Transverse colon (tissue), 4 donors: ENCODE measurements around the gene PBX3. TPM values are rescaled to one million over a fixed set of nuclear protein-coding genes. Genes with fewer than 3 reads are reported as not detected.

Experiments
- DNase-seq: peaks from one replicate; pipeline ENCODE4 v3.0.0-alpha.2; 2019
- H3K27ac ChIP-seq, 4 donors: fragments of 200-600 bp; sonication (generic); 2 replicates each; pipeline ENCODE4 v1.5.1; 2016 to 2018; ENCODE audit warnings: inconsistent platforms in 4 of 4
- H3K27me3 ChIP-seq: fragments of 200-600 bp; sonication (generic); 2 replicates; pipeline ENCODE4 v1.5.1; 2017; ENCODE audit warnings: inconsistent platforms
- H3K36me3 ChIP-seq, 4 donors: fragments of 200-600 bp; sonication (generic); 2 replicates each; pipeline ENCODE4 v1.5.1; 2017 to 2019; ENCODE audit warnings: inconsistent platforms in 4 of 4
- H3K4me1 ChIP-seq, 4 donors: fragments of 200-600 bp; sonication (generic); 2 replicates each; pipeline ENCODE4 v1.5.1; 2017 to 2020; ENCODE audit warnings: inconsistent platforms in 4 of 4
- H3K4me3 ChIP-seq, 4 donors: fragments of 200-600 bp; sonication (generic); 1 replicate in 1 of 4; 2 replicates in 3 of 4; pipeline versions ENCODE4 v1.5.1 to v1.6.1; 2017 to 2019; ENCODE audit warnings: inconsistent platforms in 4 of 4
- H3K9me3 ChIP-seq, 2 donors: fragments of 200-600 bp; sonication (generic); 2 replicates each; pipeline ENCODE4 v1.5.1; 2017 to 2019; ENCODE audit warnings: inconsistent platforms in 2 of 2
- EP300 ChIP-seq: sonication (generic); formaldehyde crosslinking; IDR thresholded peaks from one replicate; pipeline ENCODE4 v1.6.1; 2017; ENCODE audit warnings: antibody characterized with exemption, low read depth
- POLR2A ChIP-seq: fragments of 450-650 bp; IDR thresholded peaks from one replicate; pipeline ENCODE4 v1.6.1; 2016; ENCODE audit warnings: antibody characterized with exemption, mild to moderate bottlenecking, moderate library complexity
- POLR2AphosphoS5 ChIP-seq, 3 donors: sonication (generic); formaldehyde crosslinking; IDR thresholded peaks; one replicate each; pipeline ENCODE4 v1.6.1; 2016; ENCODE audit warnings: antibody characterized with exemption in 3 of 3
- WGBS, 2 donors: methylation state at CpG; one replicate each; pipeline ENCODE4 v1.1.5; 2018; ENCODE audit warnings: low coverage in 1 of 2; 5-methylcytosine and 5-hydroxymethylcytosine counted together
- in situ Hi-C, 4 donors: fragments of 200-750 bp; cut with MboI; loops; one replicate each; pipeline versions ENCODE4 v1.15.0 to v1.15.1; 2017; ENCODE audit warnings: low sequenced_read_pairs in 3 of 4, low pct_ligation_motif_present in 1 of 4, low pct_unique_long_range_greater_than_20kb in 1 of 4
- intact Hi-C: fragments of 100-400 bp; cut with DNase I; formaldehyde crosslinking; loops from one replicate; pipeline ENCODE4 v1.15.1; 2023; ENCODE audit warnings: low total_unique reads
- total RNA-seq, 4 donors: library from RNA; depleted of rRNA; stranded (reverse); fragments of >200 nt; gene quantifications; one replicate each; pipeline ENCODE4 v1.1.0, GENCODE V29; 2016
- TF ChIP-seq, protein P1 (sequence below), 5 experiments: fragments of 200-600 bp in 3 of 5; fragments of 450-650 bp in 2 of 5; sonication (generic) in 3 of 5; IDR thresholded peaks; 1 replicate in 2 of 5; 2 replicates in 3 of 5; pipeline ENCODE4 v1.5.1; 2016 to 2017; ENCODE audit warnings: antibody characterized with exemption in 5 of 5, inconsistent platforms in 3 of 5, mild to moderate bottlenecking in 2 of 5, moderate library complexity in 1 of 5

PBX3 gene
- total RNA-seq, 4 donors from 2014 or later, result 16.4 to 70.3 (median 20.4) TPM

DNA sequence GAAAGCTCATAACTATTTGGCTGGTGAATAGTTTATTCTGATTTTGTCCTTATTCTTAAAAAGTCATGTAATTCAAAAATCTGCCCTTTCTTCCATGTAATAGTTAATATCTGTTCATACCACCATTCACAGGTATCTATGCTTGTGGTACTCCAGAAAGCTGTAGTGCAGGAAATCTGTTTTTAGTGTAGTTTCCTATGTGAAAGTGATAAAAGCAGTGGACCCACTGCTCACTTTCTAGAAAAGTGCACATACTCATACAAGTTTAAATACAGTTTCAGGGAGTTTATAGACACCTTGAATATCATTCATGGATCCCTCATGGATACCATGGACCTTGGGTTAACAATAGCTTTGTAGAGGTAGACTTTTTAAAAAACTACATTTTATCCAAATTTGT, 20.2 kb downstream of the PBX3 start:
- no peaks in the 10 kb centered on the region for H3K9me3 ChIP-seq
- DNase-seq, result no peak
- TF ChIP-seq EP300, result no peak
- TF ChIP-seq POLR2A, result no peak
- TF ChIP-seq, protein P1, sequence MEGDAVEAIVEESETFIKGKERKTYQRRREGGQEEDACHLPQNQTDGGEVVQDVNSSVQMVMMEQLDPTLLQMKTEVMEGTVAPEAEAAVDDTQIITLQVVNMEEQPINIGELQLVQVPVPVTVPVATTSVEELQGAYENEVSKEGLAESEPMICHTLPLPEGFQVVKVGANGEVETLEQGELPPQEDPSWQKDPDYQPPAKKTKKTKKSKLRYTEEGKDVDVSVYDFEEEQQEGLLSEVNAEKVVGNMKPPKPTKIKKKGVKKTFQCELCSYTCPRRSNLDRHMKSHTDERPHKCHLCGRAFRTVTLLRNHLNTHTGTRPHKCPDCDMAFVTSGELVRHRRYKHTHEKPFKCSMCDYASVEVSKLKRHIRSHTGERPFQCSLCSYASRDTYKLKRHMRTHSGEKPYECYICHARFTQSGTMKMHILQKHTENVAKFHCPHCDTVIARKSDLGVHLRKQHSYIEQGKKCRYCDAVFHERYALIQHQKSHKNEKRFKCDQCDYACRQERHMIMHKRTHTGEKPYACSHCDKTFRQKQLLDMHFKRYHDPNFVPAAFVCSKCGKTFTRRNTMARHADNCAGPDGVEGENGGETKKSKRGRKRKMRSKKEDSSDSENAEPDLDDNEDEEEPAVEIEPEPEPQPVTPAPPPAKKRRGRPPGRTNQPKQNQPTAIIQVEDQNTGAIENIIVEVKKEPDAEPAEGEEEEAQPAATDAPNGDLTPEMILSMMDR (IDR thresholded peaks at IDR 0.05), result no peak
- TF ChIP-seq POLR2AphosphoS5 (IDR thresholded peaks at IDR 0.05), result no peak
- in situ Hi-C loops (no loop called here), intact Hi-C loops (no loop called here)
- no peaks in the 10 kb centered on the region for H3K36me3 ChIP-seq
- H3K27me3 ChIP-seq, result no peaks in the 10 kb centered on the region
- no peak overlapping the region for H3K4me3 ChIP-seq
- H3K27ac ChIP-seq, result no peak overlapping the region
- peaks cover 0 to 25% (median 14%) of the 10 kb centered on the region in 4 donors for H3K4me1 ChIP-seq

DNA sequence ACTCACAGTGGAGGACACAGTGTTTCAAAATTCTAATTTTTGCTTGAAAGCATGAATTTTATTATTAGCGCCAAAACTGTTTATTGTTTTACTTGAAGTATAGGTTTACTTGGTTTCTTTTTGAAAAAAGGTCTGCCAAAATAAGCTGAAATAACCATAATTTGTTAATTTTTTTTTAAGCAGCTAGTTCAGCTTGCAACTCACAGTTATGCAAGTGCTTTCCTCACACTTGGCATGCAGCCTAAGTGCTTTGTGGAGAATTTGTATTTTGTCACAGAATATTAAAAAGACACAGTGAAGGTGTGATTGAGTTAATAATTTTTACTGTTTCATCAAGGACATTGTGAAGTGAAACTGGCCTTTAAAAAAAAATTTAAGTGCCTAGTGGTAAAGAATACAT, 21.6 kb downstream of the PBX3 start:
- DNase-seq, result no peak
- no peak overlapping the region for H3K27ac ChIP-seq
- no peaks in the 10 kb centered on the region for H3K27me3 ChIP-seq
- no peak overlapping the region for H3K4me3 ChIP-seq
- in situ Hi-C loops, result no loop called here
- no peaks in the 10 kb centered on the region for H3K9me3 ChIP-seq
- H3K4me1 ChIP-seq, result peaks cover 0 to 13% (median 4%) of the 10 kb centered on the region in 4 donors
- WGBS, 2 donors, result 95 to 100% methylated on average over 1 of the region's 1 CpG
- no peak for TF ChIP-seq POLR2AphosphoS5 (IDR thresholded peaks at IDR 0.05)
- no peak for TF ChIP-seq EP300
- no peak for TF ChIP-seq POLR2A
- TF ChIP-seq, protein P1 (IDR thresholded peaks at IDR 0.05), result no peak
- H3K36me3 ChIP-seq, result no peaks in the 10 kb centered on the region
- intact Hi-C loops, result no loop called here

GRCh38 chr9:125771037-125771436, 23.9 kb downstream of the PBX3 start:
- H3K9me3 ChIP-seq, result peaks cover 0 to 3% of the 10 kb centered on the region in 2 donors
- H3K4me1 ChIP-seq, result peaks cover 0 to 7% (median 2%) of the 10 kb centered on the region in 4 donors
- no peaks in the 10 kb centered on the region for H3K27me3 ChIP-seq
- intact Hi-C loops, result no loop called here
- no peak for DNase-seq
- no peak overlapping the region for H3K4me3 ChIP-seq
- TF ChIP-seq POLR2A (no peak), POLR2AphosphoS5 (IDR thresholded peaks at IDR 0.05) (no peak), EP300 (no peak)
- TF ChIP-seq, protein P1 (IDR thresholded peaks at IDR 0.05), result no peak
- no peak overlapping the region for H3K27ac ChIP-seq
- H3K36me3 ChIP-seq, result no peaks in the 10 kb centered on the region
- in situ Hi-C loops, result no loop called here

DNA sequence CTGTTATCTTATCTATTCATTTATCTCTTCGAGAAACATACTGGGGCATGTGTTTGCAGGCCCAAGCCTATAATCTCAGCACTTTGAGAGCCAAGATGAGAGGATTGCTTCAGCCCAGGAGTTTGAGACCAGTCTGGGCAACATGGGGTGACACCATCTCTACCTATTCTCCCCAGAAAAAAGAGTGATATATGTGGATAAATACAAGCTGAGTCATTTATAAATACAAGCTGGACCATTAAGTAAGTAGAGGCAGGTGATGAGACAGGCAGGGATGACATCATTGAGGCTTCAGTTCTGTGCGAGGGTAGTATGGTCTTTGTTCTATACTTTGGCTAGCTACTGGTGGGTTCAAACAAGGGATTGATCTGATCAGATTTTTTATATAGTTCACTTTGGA, 25.6 kb downstream of the PBX3 start:
- H3K36me3 ChIP-seq, result no peaks in the 10 kb centered on the region
- TF ChIP-seq, protein P1 (IDR thresholded peaks at IDR 0.05), result no peak
- TF ChIP-seq POLR2A, result no peak
- no peak for TF ChIP-seq EP300
- TF ChIP-seq POLR2AphosphoS5 (IDR thresholded peaks at IDR 0.05), result no peak
- WGBS, 2 donors, result 88 to 90% methylated on average over 2 of the region's 2 CpGs
- peaks cover 0 to 4% of the 10 kb centered on the region in 2 donors for H3K9me3 ChIP-seq
- DNase-seq, result no peak
- intact Hi-C loops (no loop called here), in situ Hi-C loops (no loop called here)
- no peak overlapping the region for H3K27ac ChIP-seq
- peaks cover 0 to 7% (median 2%) of the 10 kb centered on the region in 4 donors for H3K4me1 ChIP-seq
- H3K4me3 ChIP-seq, result no peak overlapping the region
- H3K27me3 ChIP-seq, result no peaks in the 10 kb centered on the region
